Tibial nerve (tissue), 4 donors: ENCODE measurements around the gene GPR146. TPM values are rescaled to one million over a fixed set of nuclear protein-coding genes. Genes with fewer than 3 reads are reported as not detected.
A peak's percentile ranks its signal among the peaks of the same experiment; 100 is the strongest.

Experiments
- DNase-seq, 2 donors: peaks; one replicate each; pipeline ENCODE4 v3.0.0-alpha.2; 2019; ENCODE audit warnings: low spot score in 2 of 2
- H3K27ac ChIP-seq, 4 donors: fragments of 200-600 bp; sonication (generic) in 3 of 4; one replicate each; pipeline ENCODE4 v1.5.1; 2017 to 2019; ENCODE audit warnings: mild to moderate bottlenecking in 1 of 4
- H3K27me3 ChIP-seq, 2 donors: fragments of 200-600 bp; sonication (generic) in 1 of 2; one replicate each; pipeline versions ENCODE4 v1.5.1 to v1.6.0; 2017 to 2019
- H3K36me3 ChIP-seq, 3 donors: fragments of 200-600 bp; sonication (generic); one replicate each; pipeline ENCODE4 v1.5.1; 2018 to 2019
- H3K4me1 ChIP-seq, 4 donors: fragments of 200-600 bp; sonication (generic) in 3 of 4; one replicate each; pipeline ENCODE4 v1.5.1; 2017 to 2019
- H3K4me3 ChIP-seq, 4 donors: fragments of 200-600 bp; sonication (generic) in 3 of 4; one replicate each; pipeline ENCODE4 v1.5.1; 2017 to 2019; ENCODE audit warnings: mild to moderate bottlenecking in 1 of 4, moderate library complexity in 1 of 4
- H3K9me3 ChIP-seq, 4 donors: fragments of 200-600 bp; sonication (generic) in 3 of 4; one replicate each; pipeline ENCODE4 v1.5.1; 2017 to 2019
- EP300 ChIP-seq, 2 donors: sonication (generic); formaldehyde crosslinking; IDR thresholded peaks; one replicate each; pipeline ENCODE4 v1.6.1; 2017; ENCODE audit warnings: antibody characterized with exemption in 2 of 2, mild to moderate bottlenecking in 1 of 2
- POLR2A ChIP-seq, 2 donors: fragments of 450-650 bp; IDR thresholded peaks; one replicate each; pipeline ENCODE4 v1.6.1; 2017; ENCODE audit warnings: antibody characterized with exemption in 2 of 2, mild to moderate bottlenecking in 2 of 2, moderate library complexity in 2 of 2
- WGBS, 2 donors: methylation state at CpG; one replicate each; pipeline ENCODE4 v1.1.5; 2018; 5-methylcytosine and 5-hydroxymethylcytosine counted together
- total RNA-seq, 4 donors: library from RNA; depleted of rRNA; stranded (reverse); fragments of >200 nt; gene quantifications; one replicate each; pipeline ENCODE4 v1.1.0, GENCODE V29; 2016
- TF ChIP-seq, protein P1 (sequence below), 5 experiments: fragments of 200-600 bp in 3 of 5; fragments of 450-650 bp in 2 of 5; sonication (generic) in 3 of 5; IDR thresholded peaks; one replicate each; pipeline ENCODE4 v1.5.1; 2016 to 2019; ENCODE audit warnings: antibody characterized with exemption in 5 of 5, mild to moderate bottlenecking in 3 of 5, moderate library complexity in 2 of 5

Gene GPR146
- total RNA-seq, 4 donors from 2014 or later: 27.8 to 91.8 (median 59.1) TPM

DNA sequence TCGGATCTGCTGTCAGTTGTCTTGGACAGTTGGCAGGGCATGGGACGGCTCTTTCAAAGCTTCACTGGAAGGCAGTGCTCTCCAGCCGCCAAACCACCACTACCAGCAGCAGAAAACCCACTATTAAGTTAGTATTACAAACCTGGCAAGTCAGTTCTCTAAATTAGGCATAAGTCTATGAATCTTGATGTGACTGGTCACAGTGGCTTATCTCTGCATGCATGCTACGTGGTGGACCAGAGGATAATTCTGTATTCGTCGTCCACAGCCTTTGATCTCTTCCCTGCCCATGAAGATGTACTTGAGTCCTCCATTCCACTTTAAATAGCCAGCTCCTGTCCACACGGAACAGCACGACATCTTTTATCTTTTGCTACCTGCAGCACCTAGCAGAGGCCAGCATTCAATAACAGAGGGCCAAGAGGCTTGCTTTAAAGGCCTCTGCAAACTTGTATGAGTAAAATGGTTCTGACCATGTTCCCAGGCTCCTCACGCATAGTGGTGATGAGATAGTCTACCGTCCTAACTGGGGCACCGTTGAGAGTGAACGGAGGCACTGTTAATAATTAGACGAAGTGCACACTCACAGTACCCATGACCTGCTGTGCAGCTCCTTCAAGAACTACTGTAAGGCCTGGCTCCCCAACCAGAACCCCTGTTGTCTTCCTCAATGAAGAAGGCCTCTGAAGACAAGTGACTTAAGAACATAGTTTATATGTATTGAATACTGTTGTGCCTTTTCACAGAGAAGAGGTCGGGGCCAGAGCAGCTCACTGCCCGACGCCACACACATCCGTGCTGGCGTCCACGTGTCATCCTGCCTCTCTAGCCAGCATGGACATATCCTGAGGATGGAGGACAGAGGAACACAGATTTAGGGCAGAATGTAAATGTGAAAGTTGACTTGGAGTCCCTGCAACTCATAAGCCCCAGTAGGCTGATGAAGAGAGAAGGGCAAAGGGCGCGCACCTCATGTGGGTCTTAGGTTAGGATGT lies 1.0 kb downstream of the GPR146 start:
- TF ChIP-seq POLR2A (IDR thresholded peaks at IDR 0.05) (no peak), EP300 (IDR thresholded peaks at IDR 0.05) (no peak)
- TF ChIP-seq, protein P1, sequence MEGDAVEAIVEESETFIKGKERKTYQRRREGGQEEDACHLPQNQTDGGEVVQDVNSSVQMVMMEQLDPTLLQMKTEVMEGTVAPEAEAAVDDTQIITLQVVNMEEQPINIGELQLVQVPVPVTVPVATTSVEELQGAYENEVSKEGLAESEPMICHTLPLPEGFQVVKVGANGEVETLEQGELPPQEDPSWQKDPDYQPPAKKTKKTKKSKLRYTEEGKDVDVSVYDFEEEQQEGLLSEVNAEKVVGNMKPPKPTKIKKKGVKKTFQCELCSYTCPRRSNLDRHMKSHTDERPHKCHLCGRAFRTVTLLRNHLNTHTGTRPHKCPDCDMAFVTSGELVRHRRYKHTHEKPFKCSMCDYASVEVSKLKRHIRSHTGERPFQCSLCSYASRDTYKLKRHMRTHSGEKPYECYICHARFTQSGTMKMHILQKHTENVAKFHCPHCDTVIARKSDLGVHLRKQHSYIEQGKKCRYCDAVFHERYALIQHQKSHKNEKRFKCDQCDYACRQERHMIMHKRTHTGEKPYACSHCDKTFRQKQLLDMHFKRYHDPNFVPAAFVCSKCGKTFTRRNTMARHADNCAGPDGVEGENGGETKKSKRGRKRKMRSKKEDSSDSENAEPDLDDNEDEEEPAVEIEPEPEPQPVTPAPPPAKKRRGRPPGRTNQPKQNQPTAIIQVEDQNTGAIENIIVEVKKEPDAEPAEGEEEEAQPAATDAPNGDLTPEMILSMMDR (IDR thresholded peaks at IDR 0.05): no peak
- Histone ChIP-seq H3K27ac (peak overlapping the region; percentile 87 to 97 (median 92)), H3K36me3 (no peaks in the 10 kb centered on the region), H3K9me3 (no peaks in the 10 kb centered on the region), H3K27me3 (no peaks in the 10 kb centered on the region), H3K4me3 (peak overlapping the region; percentile 55 to 83 (median 79)), H3K4me1 (peaks cover 0 to 87% (median 28%) of the 10 kb centered on the region in 4 donors)
- DNase-seq: no peak
- 77 to 78% methylated on average over 21 of the region's 21 CpGs for WGBS, 2 donors

DNA sequence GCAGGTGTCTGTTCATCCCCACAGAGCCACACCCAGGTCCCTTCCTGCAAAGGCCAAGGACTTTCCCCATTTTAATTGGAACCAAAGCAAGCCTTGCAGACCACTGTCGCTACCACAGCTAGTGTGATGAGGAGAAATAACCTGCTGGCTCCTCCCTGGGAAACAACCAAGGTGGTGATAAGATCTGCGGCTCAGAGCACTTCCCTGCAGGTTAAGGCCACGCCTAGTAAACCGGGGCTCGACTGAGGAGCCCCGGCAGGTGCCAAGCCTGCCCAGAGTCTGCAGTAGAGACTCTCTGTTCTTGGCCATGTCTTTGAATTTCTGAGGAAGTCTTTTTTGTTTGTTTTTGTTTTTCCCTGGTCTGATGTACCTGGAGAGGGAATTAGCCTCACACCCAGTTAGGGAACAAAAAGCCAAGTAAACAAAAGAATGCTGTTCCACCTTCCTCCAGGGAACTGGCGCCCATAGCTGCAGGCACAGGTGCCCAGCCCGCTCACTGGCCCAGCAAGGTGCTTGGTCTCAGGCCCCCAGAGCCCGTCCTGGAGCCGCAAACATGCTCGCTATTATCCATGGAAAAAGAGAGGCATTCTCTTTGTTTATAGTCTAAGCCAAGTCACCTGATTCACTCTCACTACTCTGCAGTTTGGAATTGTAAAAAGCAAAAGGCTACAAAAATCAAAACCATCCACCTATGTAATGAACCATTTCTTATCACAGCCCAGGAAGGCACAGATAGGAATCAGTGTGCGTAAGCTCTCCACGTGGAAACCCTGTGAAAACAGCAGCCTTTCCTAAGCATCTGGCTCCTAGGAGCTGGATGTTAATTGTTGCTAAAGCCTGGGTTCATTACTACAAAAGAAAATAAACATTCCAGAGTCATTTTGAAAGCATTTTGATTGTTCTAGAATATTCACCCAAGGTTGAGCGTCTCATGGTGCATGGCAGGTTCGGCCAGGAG lies 2.7 kb downstream of the GPR146 start:
- 76 to 88% methylated on average over 15 of the region's 15 CpGs for WGBS, 2 donors
- H3K36me3 ChIP-seq: no peaks in the 10 kb centered on the region
- peak overlapping the region in 2 of 4 donors; percentile 72 to 96 for H3K27ac ChIP-seq
- H3K27me3 ChIP-seq: no peaks in the 10 kb centered on the region
- no peak for DNase-seq
- H3K4me3 ChIP-seq: no peak overlapping the region
- TF ChIP-seq POLR2A (IDR thresholded peaks at IDR 0.05) (no peak), EP300 (IDR thresholded peaks at IDR 0.05) (no peak)
- TF ChIP-seq, protein P1 (IDR thresholded peaks at IDR 0.05): no peak
- H3K4me1 ChIP-seq: peaks cover 0 to 87% (median 29%) of the 10 kb centered on the region in 4 donors
- no peaks in the 10 kb centered on the region for H3K9me3 ChIP-seq

DNA sequence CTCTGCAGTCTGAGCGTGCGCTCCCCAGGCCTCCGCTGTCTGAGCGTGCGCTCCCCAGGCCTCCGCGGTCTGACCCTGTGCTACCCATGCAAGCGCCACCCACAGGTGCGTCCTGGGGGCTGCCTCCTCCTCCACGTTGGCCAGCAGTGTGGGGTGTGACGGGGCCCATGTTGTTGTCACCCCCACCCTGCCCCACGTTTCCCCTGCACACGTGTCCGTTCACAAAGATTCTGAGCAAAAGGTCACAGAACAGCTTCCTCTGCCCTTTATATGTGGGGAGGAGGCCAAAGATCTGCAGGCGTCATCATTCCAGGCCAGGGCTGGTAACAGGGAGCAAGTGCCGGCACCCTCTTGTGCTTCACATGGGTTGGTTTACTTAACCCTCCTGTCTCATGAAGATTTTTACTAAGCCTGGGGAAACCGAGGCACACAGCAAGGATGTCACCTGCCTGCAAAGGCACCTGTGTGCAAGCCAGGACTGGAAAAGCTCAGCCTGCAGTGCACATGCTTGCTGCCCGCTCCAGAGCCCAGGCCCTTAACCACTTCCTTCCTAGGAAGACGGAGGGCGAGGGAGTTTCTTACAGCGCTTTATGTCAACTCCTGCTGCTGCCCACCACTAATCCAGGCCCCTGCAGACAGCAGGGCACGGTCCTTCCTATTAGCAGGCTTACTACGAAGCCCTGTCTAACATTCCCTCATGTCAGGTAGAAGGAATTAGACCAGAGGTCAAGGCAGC lies 4.8 kb downstream of the GPR146 start:
- WGBS, 2 donors: 66% methylated on average over 20 to 23 of the region's 23 CpGs
- Histone ChIP-seq H3K27me3 (no peaks in the 10 kb centered on the region), H3K4me3 (no peak overlapping the region), H3K9me3 (no peaks in the 10 kb centered on the region), H3K4me1 (peaks cover 0 to 91% (median 38%) of the 10 kb centered on the region in 4 donors), H3K36me3 (no peaks in the 10 kb centered on the region), H3K27ac (peak overlapping the region; percentile 8 to 96 (median 46))
- TF ChIP-seq, protein P1 (IDR thresholded peaks at IDR 0.05): no peak
- TF ChIP-seq EP300 (IDR thresholded peaks at IDR 0.05): peak in 1 of 2 donors; percentile 83
- DNase-seq: no peak

DNA sequence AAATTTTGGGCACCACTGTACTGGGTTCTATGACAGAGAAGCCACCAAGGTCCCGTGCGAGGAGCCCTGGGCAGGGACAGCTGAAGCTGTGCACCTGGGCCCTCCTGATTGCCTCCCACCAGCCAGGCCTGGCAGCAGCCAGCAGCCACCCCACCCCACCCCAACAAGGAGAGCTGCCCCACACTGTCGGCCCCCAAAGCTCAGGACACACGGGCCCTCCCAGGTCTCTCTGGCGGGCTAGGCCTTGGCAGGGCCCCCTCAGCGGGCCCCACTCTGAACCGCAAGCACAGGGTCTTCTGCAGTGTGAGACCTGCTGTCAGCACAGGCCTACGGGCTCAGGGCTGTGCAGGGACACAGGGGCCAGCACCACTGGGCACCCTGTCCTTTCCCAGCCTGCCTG lies 5.5 kb downstream of the GPR146 start:
- Histone ChIP-seq H3K4me1 (peaks cover 0 to 96% (median 42%) of the 10 kb centered on the region in 4 donors), H3K36me3 (no peaks in the 10 kb centered on the region), H3K27ac (peak overlapping the region; percentile 8 to 96 (median 41)), H3K4me3 (no peak overlapping the region), H3K9me3 (no peaks in the 10 kb centered on the region), H3K27me3 (no peaks in the 10 kb centered on the region)
- TF ChIP-seq EP300 (IDR thresholded peaks at IDR 0.05): no peak
- TF ChIP-seq POLR2A (IDR thresholded peaks at IDR 0.05): no peak
- TF ChIP-seq, protein P1 (IDR thresholded peaks at IDR 0.05): no peak
- no peak for DNase-seq
- WGBS, 2 donors: 81 to 87% methylated on average over 7 to 8 of the region's 8 CpGs
